Uterus (tissue), 2 donors: ENCODE measurements around the gene ENPP4.

Source experiments
- CTCF ChIP-seq, 4 experiments: fragments of 200-600 bp in 2 of 4; fragments of 450-650 bp in 2 of 4; sonication (generic) in 2 of 4; IDR thresholded peaks; one replicate each; pipeline ENCODE4 v1.5.1; 2016 to 2019; ENCODE audit warnings: antibody characterized with exemption in 4 of 4, mild to moderate bottlenecking in 2 of 4, moderate library complexity in 1 of 4
- POLR2A ChIP-seq, 2 donors: fragments of 450-650 bp; IDR thresholded peaks; one replicate each; pipeline ENCODE4 v1.6.1; 2016; ENCODE audit warnings: antibody characterized with exemption in 2 of 2, mild to moderate bottlenecking in 1 of 2, moderate library complexity in 1 of 2

- no peak for TF ChIP-seq CTCF (IDR thresholded peaks at IDR 0.05)
- TF ChIP-seq POLR2A (IDR thresholded peaks at IDR 0.05), result no peak
These were observed 32.4 kb upstream of the ENPP4 start for GRCh38 chr6:46097366-46097765.
